Heart right ventricle (tissue), 16 donors: Measurements from ENCODE around the gene ARL16. TPM values are rescaled to one million over a fixed set of nuclear protein-coding genes. Genes with fewer than 3 reads are reported as not detected.

ENCODE experiments used
- ATAC-seq, 8 donors: fragments of 200-7000 bp; cut with Tn5 transposase; one replicate each; pipeline ENCODE4 v1.9.1; 2020; ENCODE audit warnings: mild to moderate bottlenecking in 8 of 8, moderate library complexity in 8 of 8, moderate number of reproducible peaks in 1 of 8
- DNase-seq, 2 donors: peaks; one replicate each; pipeline ENCODE4 v3.0.0-alpha.2; 2020
- H3K27ac ChIP-seq, 10 donors: fragments of 200-600 bp; sonication (generic) in 2 of 10; one replicate each; pipeline versions ENCODE4 v1.5.0 to v1.8.0; 2020 to 2022; ENCODE audit warnings: mild to moderate bottlenecking in 3 of 10
- H3K27me3 ChIP-seq, 7 donors: fragments of 200-600 bp; one replicate each; pipeline ENCODE4 v1.8.0; 2021 to 2022; ENCODE audit warnings: mild to moderate bottlenecking in 2 of 7
- H3K36me3 ChIP-seq, 9 donors: fragments of 200-600 bp; sonication (generic) in 1 of 9; one replicate each; pipeline versions ENCODE4 v1.5.0 to v1.8.0; 2020 to 2022; ENCODE audit warnings: mild to moderate bottlenecking in 2 of 9
- H3K4me1 ChIP-seq, 9 donors: fragments of 200-600 bp; sonication (generic) in 1 of 9; one replicate each; pipeline versions ENCODE4 v1.5.0 to v1.8.0; 2020 to 2022; ENCODE audit warnings: mild to moderate bottlenecking in 4 of 9
- H3K4me3 ChIP-seq, 10 donors: fragments of 200-600 bp; sonication (generic) in 2 of 10; one replicate each; pipeline versions ENCODE4 v1.5.0 to v1.8.0; 2020 to 2022; ENCODE audit warnings: mild to moderate bottlenecking in 7 of 10, moderate library complexity in 2 of 10
- H3K9me3 ChIP-seq, 11 donors: fragments of 200-600 bp in 10 of 11; sonication (generic) in 2 of 11; one replicate each; pipeline versions ENCODE4 v1.5.0 to v1.8.0; 2013 to 2022; ENCODE audit warnings: mild to moderate bottlenecking in 2 of 11, control low read depth in 1 of 11, moderate library complexity in 1 of 11
- CTCF ChIP-seq, 9 donors: fragments of 200-600 bp; sonication (generic) in 2 of 9; IDR thresholded peaks; one replicate each; pipeline versions ENCODE4 v1.5.0 to v1.8.0; 2021 to 2022; ENCODE audit warnings: antibody characterized with exemption in 9 of 9, mild to moderate bottlenecking in 5 of 9, moderate library complexity in 1 of 9
- WGBS, 2 donors: extraction: QIAGEN DNeasy Blood & Tissue Kit; methylation state at CpG; one replicate each; pipeline ENCODE4 v1.1.7; 2013; ENCODE audit warnings: inconsistent platforms in 1 of 2; 5-methylcytosine and 5-hydroxymethylcytosine counted together
- intact Hi-C, 10 donors: fragments of 100-400 bp; cut with DNase I; formaldehyde crosslinking; loops; one replicate each; pipeline versions ENCODE4 v1.11.1 to v1.14.2; 2022
- polyA plus RNA-seq, 2 donors: library from polyadenylated mRNA; stranded (reverse); fragments of 200-250 nt; gene quantifications; one replicate each; pipeline ENCODE4 v1.2.3, GENCODE V29; 2013
- total RNA-seq, 10 donors: library from RNA; stranded (reverse); fragmentation: NEBNext Ultra II Directional in 3 of 10; extraction: Animal tissue kit (Norgen Biotek cat#: 25700) in 3 of 10; gene quantifications; one replicate each; pipeline versions ENCODE4 v1.2.1 to v1.2.4, GENCODE V29; 2021 to 2023
- donor health status: Arrhythmogenic right ventricular cardiomyopathy.
- donor health status: ischemic (EF 13 %, LVEDD 7.1; RV severe dilation, severe dysfunction).
- donor health status: healthy with polysubstance abuse.
- donor health status: DM: no; HTN: yes; CAD: no.
- donor health status: DM: no; HTN: no; CAD: no.
- donor health status: ischemic (EF 25% LVEDD 6.9; RV normal size, moderate dysfunction).
- donor health status: ischemic (EF 25% LVEDD 5.7; RV mildly dilated, moderate dysfunction).
- donor health status: healthy.
- donor health status: DM: yes; HTN: yes; CAD: no.
- donor health status: Ischemic cardiomyopathy.
- donor health status: ischemic (EF 35%, LVEDD 5.7; RV mildly dilated, moderate dysfunction).
- donor health status: nonischemic (EF 11% LVEDD 7.7; RV severe dilation, severe dysfunction).
- donor health status: DM: yes; HTN: yes; CAD: no.
- donor health status: PGD.
- donor health status: ischemic (EF 29% LVEDD 5.4; RV normal size, mild dysfunction).
- donor health status: nonischemic (EF 23%, LVEDD 6.1; RV moderate dilation, normal function).

ARL16 gene
- total and polyA plus RNA-seq, 12 donors = 11.1 to 41.2 (median 16.7) TPM

- intact Hi-C loops = no loop called here
- no peaks in the 10 kb centered on the region for H3K27me3 ChIP-seq
- no peak for TF ChIP-seq CTCF (IDR thresholded peaks at IDR 0.05)
- H3K4me1 ChIP-seq = peaks cover 7 to 36% (median 31%) of the 10 kb centered on the region in 9 donors
- peak in 1 of 8 donors; percentile 0 for ATAC-seq
- H3K4me3 ChIP-seq = no peak overlapping the region
- H3K36me3 ChIP-seq = peaks cover 0 to 8% (median 0%) of the 10 kb centered on the region in 9 donors
- peak in 1 of 2 donors; percentile 23 for DNase-seq
- H3K27ac ChIP-seq = no peak overlapping the region
- H3K9me3 ChIP-seq = no peaks in the 10 kb centered on the region
- WGBS, 2 donors = 80 to 84% methylated on average over 35 to 36 of the region's 36 CpGs
Observed at GRCh38 chr17:81713556-81714411, 30.2 kb upstream of the ARL16 start.

- intact Hi-C loops = no loop called here
- peak overlapping the region in 2 of 10 donors; percentile 19 to 40 for H3K27ac ChIP-seq
Observed at GRCh38 chr17:81713004-81713555, 29.5 kb upstream of the ARL16 start.

GRCh38 chr17:81712468-81713003, 28.9 kb upstream of the ARL16 start:
- Histone ChIP-seq H3K36me3 (peaks cover 0 to 9% (median 0%) of the 10 kb centered on the region in 9 donors), H3K4me1 (peaks cover 7 to 36% (median 31%) of the 10 kb centered on the region in 9 donors), H3K27me3 (no peaks in the 10 kb centered on the region), H3K27ac (peak overlapping the region in 5 of 10 donors; percentile 19 to 63 (median 40)), H3K4me3 (peak overlapping the region in 9 of 10 donors; percentile 68 to 87 (median 80)), H3K9me3 (no peaks in the 10 kb centered on the region)
- intact Hi-C loops = no loop called here
- peak in 3 of 9 donors; percentile 20 to 31 (median 22) for TF ChIP-seq CTCF (IDR thresholded peaks at IDR 0.05)
- ATAC-seq = peak in 7 of 8 donors; percentile 3 to 29 (median 18)
- 2% methylated on average over 37 to 41 of the region's 41 CpGs for WGBS, 2 donors
- DNase-seq = peak in 1 of 2 donors; percentile 44

More at GRCh38 chr17:81713004-81713555, 29.5 kb upstream of the ARL16 start:
- Histone ChIP-seq H3K36me3 (peaks cover 0 to 9% (median 0%) of the 10 kb centered on the region in 9 donors), H3K4me1 (peaks cover 7 to 36% (median 31%) of the 10 kb centered on the region in 9 donors), H3K9me3 (no peaks in the 10 kb centered on the region), H3K27me3 (no peaks in the 10 kb centered on the region), H3K4me3 (peak overlapping the region in 9 of 10 donors; percentile 68 to 87 (median 80))
- DNase-seq (no peak), ATAC-seq (no peak)
- no peak for TF ChIP-seq CTCF (IDR thresholded peaks at IDR 0.05)
- WGBS, 2 donors = 44 to 45% methylated on average over 18 of the region's 18 CpGs

- H3K36me3 ChIP-seq = peaks cover 0 to 15% (median 0%) of the 10 kb centered on the region in 9 donors
- H3K27me3 ChIP-seq = no peaks in the 10 kb centered on the region
- DNase-seq = peak; percentile 58 to 76
- peak within 1 kb of the TSS in 7 of 10 donors; percentile 28 to 80 (median 64) for H3K27ac ChIP-seq
- peak in 1 of 9 donors; percentile 8 for TF ChIP-seq CTCF (IDR thresholded peaks at IDR 0.05)
- H3K4me1 ChIP-seq = peaks cover 7 to 36% (median 31%) of the 10 kb centered on the region in 9 donors
- intact Hi-C loops = no loop called here
- no peaks in the 10 kb centered on the region for H3K9me3 ChIP-seq
- ATAC-seq = peak; percentile 56 to 92 (median 75)
- peak within 1 kb of the TSS; percentile 24 to 87 (median 80) for H3K4me3 ChIP-seq
- WGBS, 2 donors = 0 to 1% methylated on average over 62 to 89 of the region's 89 CpGs
Observed at GRCh38 chr17:81711814-81712467, 28.3 kb upstream of the ARL16 start, which contains the start of gene SLC25A10. TSS of gene SLC25A10 (plus strand) at chr17:81712284. CDS start at chr17:81712427, 143 bp downstream.
